ENCODE data around the gene DPYSL5. TPM values are rescaled to one million over a fixed set of nuclear protein-coding genes. Genes with fewer than 3 reads are reported as not detected.
"Not testable (repeated sequence)": the region's sequence is repeated elsewhere in the genome, so short reads cannot be mapped to it uniquely, and the experiment has no call there.

The DPYSL5 gene, protein sequence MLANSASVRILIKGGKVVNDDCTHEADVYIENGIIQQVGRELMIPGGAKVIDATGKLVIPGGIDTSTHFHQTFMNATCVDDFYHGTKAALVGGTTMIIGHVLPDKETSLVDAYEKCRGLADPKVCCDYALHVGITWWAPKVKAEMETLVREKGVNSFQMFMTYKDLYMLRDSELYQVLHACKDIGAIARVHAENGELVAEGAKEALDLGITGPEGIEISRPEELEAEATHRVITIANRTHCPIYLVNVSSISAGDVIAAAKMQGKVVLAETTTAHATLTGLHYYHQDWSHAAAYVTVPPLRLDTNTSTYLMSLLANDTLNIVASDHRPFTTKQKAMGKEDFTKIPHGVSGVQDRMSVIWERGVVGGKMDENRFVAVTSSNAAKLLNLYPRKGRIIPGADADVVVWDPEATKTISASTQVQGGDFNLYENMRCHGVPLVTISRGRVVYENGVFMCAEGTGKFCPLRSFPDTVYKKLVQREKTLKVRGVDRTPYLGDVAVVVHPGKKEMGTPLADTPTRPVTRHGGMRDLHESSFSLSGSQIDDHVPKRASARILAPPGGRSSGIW
- not detected for total RNA-seq
- long read RNA-seq = 0 reads

DNA sequence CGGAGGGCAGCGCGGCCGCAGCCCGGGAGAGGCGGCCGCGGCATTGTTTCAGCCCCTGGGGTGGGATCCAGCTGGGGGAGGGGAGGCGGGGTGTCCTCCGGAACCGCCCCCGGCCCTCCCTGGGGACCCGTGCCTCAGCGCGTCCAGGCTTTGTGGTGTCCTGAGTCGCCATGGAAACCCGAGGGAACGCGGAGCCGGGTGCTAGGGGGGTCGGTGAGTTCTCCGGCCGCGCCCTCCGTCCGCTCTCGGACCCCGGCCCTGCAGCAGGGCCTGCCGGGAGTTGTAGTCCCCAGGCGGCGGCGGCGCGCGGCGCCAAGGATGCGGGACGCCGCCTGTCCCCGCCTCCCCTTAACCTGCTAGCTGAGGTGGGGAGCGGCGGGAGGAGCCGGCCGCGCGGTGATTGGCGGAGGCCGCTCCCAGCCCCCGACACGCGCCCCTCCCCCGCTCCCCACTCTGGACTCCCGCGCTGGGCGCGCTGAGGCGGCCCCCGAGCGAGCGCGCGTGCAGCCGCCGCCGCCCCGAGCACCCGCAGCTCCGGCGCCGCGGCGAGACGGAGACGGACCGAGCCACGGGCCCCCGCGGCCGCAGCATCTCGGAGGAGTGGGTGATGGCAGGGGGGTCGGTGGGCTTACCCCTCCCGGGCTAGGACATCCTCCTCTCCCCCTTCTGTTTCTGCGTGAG lies at the start of gene DPYSL5:
TSS of gene DPYSL5 (plus strand) at position 478 of the 681 bp plus-strand sequence. CDS start 50,368 bp downstream, outside the sequence.
- intact Hi-C loops (cut with DNase I) = loop anchor here (2.0 to 5.0 kb wide), 2 partner anchors 75 to 95 kb away; no protein-coding TSS in a partner anchor
- no peak for DNase-seq
- no peak for ATAC-seq

DNA sequence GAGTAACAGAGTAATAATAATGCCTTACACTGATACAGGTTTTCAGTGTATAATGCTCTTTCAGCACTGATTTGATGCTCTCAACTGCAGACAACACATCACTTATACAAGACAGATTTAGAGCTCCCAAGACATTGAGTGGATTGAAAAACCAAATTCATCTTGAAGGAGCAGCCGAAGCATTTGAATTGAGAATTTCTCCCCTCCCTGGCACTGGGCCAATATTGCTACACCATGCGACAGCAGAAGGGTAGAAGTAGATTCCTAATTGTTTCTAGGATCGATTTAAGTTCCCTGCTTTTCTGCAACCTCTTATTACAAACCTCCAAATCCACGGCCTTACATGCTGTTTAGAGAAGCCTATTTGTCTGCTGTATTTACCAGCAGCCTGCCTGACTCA lies 46.6 kb upstream of the DPYSL5 start:
- ATAC-seq (no peak), DNase-seq (no peak)
- intact Hi-C loops (cut with DNase I) = no loop called here

DNA sequence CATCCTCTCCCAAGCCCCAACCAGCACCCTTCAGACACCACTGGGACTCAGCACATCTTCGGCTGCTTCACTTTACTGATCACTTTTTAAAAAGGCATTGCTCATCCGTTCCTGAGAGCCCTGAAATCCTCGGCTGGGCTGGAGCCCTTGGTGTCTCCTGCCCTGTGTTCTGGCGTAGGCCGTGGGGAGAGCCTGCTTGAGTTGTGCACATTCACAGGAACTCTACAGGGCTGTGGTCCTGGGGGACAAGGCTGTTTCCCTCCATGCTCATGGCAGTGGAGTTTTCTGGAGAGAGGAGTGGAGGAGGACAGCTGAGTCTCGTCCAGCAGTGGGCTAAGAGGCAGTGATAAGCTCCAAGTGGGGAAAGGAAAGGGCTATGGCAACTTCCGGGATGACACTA lies 46.1 kb upstream of the DPYSL5 start:
- intact Hi-C loops (cut with DNase I) = no loop called here
- DNase-seq = no peak
- no peak for ATAC-seq

- intact Hi-C loops (cut with DNase I) = no loop called here
- no peak for DNase-seq
- ATAC-seq = no peak
Measured at GRCh38 chr2:26805241-26805676, 42.7 kb upstream of the DPYSL5 start.

- ATAC-seq (no peak), DNase-seq (no peak)
- intact Hi-C loops (cut with DNase I) = no loop called here
Measured at GRCh38 chr2:26807788-26808460, 40.0 kb upstream of the DPYSL5 start.

DNA sequence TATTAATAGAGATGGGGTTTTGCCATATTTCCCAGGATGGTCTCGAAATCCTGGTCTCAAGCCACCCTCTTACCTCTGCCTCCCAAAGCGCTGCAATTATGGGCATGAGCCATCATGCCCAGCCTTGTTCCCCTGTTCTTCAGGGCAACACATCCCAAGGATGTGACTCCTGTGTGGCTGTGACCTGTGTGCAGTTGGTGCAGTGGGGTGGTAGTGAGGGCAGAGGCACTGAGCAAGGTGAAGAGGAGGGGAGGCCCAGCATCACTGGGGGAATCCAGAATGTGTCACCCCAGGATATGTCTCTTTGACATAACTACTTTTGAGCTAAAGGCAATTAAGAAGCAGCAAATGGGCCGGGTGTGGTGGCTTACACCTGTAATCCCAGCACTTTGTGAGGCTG lies 38.7 kb upstream of the DPYSL5 start:
- no peak for DNase-seq
- intact Hi-C loops (cut with DNase I) = no loop called here
- ATAC-seq = no peak

DNA sequence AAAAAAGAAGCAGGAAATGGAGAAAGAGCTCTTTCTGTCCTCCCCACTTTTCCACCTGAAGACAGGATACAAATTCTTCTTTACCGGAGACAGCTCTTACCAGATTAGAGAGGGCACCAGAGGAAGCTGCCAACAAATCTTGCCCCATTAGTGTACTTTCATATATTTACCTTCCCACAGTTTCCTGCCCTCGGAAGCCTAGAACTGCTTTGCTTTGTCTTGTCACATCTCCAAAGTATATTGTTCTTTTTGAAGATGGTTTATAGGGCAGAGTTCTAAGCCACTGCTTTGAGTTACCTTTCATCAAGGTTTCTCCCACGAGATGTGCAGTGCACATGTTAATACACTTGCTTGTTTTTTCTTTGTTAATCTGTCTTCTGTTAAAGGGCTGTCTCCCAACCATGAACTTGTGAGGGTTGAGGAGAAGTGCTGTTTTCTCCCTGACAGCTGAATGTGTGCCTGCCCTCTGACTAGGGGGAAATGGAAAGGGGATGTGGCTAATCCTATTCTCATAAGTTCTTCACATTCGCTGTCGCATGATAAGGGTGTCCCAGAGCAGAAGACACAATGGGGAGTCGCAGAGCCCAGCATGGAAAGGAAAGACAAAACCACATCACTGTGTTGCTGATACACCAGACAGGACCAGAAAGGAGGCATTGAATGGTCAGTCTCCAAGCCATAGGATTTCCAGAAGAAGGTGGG lies 37.9 kb upstream of the DPYSL5 start:
- intact Hi-C loops (cut with DNase I) = no loop called here
- ATAC-seq (peak in 1 of 2 donors; percentile 34), DNase-seq (no peak)

GRCh38 chr2:26811261-26811660 lies 36.7 kb upstream of the DPYSL5 start:
- no peak for DNase-seq
- no peak for ATAC-seq

GRCh38 chr2:26811791-26812694 lies 35.9 kb upstream of the DPYSL5 start:
- DNase-seq (no peak), ATAC-seq (no peak)
- intact Hi-C loops (cut with DNase I) = no loop called here

More at GRCh38 chr2:26811261-26811660, 36.7 kb upstream of the DPYSL5 start:
- intact Hi-C loops (cut with DNase I) = no loop called here

- DNase-seq (no peak), ATAC-seq (no peak)
- intact Hi-C loops (cut with DNase I) = no loop called here
Measured at GRCh38 chr2:26812731-26813130, 35.2 kb upstream of the DPYSL5 start.

DNA sequence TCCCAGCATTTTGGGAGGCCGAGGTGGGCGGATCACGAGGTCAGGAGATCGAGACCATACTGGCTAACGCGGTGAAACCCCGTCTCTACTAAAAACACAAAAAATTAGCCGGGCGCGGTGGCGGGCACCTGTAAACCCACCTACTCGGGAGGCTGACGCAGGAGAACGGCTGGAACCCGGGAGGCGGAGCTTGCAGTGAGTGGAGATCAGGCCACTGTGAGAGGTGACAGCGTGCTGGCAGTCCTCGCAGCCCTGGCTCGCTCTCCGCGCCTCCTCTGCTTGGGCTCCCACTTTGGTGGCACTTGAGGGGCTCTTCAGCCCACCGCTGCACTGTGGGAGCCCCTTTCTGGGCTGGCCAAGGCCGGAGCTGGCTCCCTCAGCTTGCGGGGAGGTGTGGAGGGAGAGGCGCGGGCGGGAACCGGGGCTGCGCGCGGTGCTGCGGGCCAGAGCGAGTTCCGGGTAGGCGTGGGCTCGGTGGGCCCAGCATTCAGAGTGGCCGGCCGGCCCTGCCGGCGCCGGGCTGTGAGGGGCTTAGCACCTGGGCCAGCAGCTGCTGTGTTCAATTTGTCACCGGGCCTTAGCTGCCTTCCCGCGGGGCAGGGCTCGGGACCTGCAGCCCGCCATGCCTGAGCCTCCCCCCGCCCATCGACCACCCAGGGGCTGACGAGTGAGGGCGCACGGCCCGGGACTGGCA lies 33.7 kb upstream of the DPYSL5 start:
- intact Hi-C loops (cut with DNase I); ATAC-seq; DNase-seq: not testable (repeated sequence)

- ATAC-seq = no peak
- intact Hi-C loops (cut with DNase I) = no loop called here
- no peak for DNase-seq
Measured at GRCh38 chr2:26816893-26817292, 31.0 kb upstream of the DPYSL5 start.

GRCh38 chr2:26818255-26818654 lies 29.7 kb upstream of the DPYSL5 start:
- ATAC-seq (no peak), DNase-seq (no peak)
- intact Hi-C loops (cut with DNase I) = no loop called here

DNA sequence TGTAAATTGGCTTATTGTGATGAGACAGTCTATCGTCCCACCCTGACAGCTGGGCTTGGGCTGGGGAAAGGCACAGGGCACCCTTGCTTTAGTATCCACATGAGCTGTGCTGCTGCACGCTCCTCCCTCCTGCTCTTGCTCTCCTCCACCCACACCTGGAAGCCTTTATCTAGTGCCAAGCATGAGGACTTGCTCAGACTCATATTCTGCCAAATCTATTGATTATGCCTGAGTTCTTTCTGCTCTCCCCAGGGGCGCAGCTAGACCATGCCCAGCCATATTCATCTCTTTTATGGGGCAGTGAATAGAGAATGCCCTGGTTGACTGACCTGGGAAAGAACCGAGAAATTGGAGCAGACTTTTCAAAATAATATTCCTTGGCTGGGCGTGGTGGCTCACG lies 29.0 kb upstream of the DPYSL5 start:
- ATAC-seq = no peak
- intact Hi-C loops (cut with DNase I) = no loop called here
- no peak for DNase-seq

- ATAC-seq (no peak), DNase-seq (no peak)
- intact Hi-C loops (cut with DNase I) = no loop called here
Measured at GRCh38 chr2:26820932-26821331, 27.0 kb upstream of the DPYSL5 start.

DNA sequence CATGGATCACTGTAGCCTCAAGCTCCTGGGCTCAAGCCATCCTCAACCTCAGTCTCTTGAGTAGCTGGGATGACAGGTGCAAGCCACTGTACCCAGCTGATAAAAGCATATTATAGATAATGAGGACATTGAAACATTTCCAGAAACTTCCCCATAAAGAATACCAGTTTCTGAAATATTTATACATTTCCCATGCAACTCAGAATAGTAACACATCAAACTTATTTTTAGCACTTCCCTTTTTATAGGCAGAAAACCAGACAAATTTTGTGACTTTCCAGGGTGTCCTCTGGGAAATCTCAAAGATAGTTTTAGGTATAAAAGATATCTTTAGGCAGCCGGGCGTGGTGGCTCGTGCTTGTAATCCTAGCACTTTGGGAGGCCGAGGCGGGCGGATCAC lies 25.1 kb upstream of the DPYSL5 start:
- intact Hi-C loops (cut with DNase I) = no loop called here
- no peak for ATAC-seq
- no peak for DNase-seq

- ATAC-seq = no peak
Measured at GRCh38 chr2:26838121-26838906, 9.6 kb upstream of the DPYSL5 start.

More at GRCh38 chr2:26838121-26838906, 9.6 kb upstream of the DPYSL5 start:
- intact Hi-C loops (cut with DNase I) = no loop called here
- no peak for DNase-seq
